ENCODE data around the gene TMEM223. TPM values are rescaled to one million over a fixed set of nuclear protein-coding genes. Genes with fewer than 3 reads are reported as not detected.
A peak's percentile ranks its signal among the peaks of the same experiment; 100 is the strongest.

TMEM223 gene
- total RNA-seq, 2 experiments from 2014 or later = 6.2 to 8.7 TPM

- H3K36me3 ChIP-seq (ENCODE audit: insufficient read depth, low read length) = peaks cover 16% of the 10 kb centered on the region
- TF ChIP-seq CTCF (IDR thresholded peaks at IDR 0.05) = no peak
- H3K4me3 ChIP-seq (ENCODE audit: low read length) = no peak overlapping the region
- intact Hi-C loops (cut with DNase I, micrococcal nuclease) = no loop called here
- POLR2A ChIA-PET = interaction anchor here (3.2 kb wide), 1 partner anchor 16 kb away, joined by 13 read pairs; the partner anchor contains the start of gene POLR2G
- Mint-ChIP-seq H3K36me3 (ENCODE audit: low read depth) (peaks cover 41% of the 10 kb centered on the region), H3K27me3 (no peaks in the 10 kb centered on the region), H3K9me3 (no peaks in the 10 kb centered on the region), H3K27ac (peak overlapping the region; percentile 59), H3K4me1 (ENCODE audit: low read depth) (no peaks in the 10 kb centered on the region), H3K4me3 (peak overlapping the region; percentile 39)
- no peak for DNase-seq
- H3K27ac ChIP-seq (ENCODE audit: low read depth in 1 of 2, low read length in 2 of 2) = no peak overlapping the region
- no peak for ATAC-seq (ENCODE audit: poor library complexity)
- H3K9me3 ChIP-seq (ENCODE audit: control insufficient read depth in 1 of 2, insufficient read depth in 1 of 2, low read length in 2 of 2) = no peaks in the 10 kb centered on the region
- no peaks in the 10 kb centered on the region for H3K27me3 ChIP-seq (ENCODE audit: control insufficient read depth in 1 of 2, insufficient read depth in 2 of 2, low read length in 2 of 2)
- peaks cover 10% of the 10 kb centered on the region for H3K4me1 ChIP-seq (ENCODE audit: insufficient read depth, low read length)
- CTCF ChIA-PET = interaction anchor here (0.8 kb wide), 1 partner anchor 9 kb away, joined by 4 read pairs; no protein-coding TSS in a partner anchor
These were observed 14.4 kb downstream of the TMEM223 start for GRCh38 chr11:62777389-62777788.

- no peaks in the 10 kb centered on the region for H3K27me3 Mint-ChIP-seq
- H3K9me3 Mint-ChIP-seq = no peaks in the 10 kb centered on the region
- DNase-seq (no peak), ATAC-seq (ENCODE audit: poor library complexity) (no peak)
- TF ChIP-seq CTCF (IDR thresholded peaks at IDR 0.05) = no peak
- no peak overlapping the region for H3K27ac Mint-ChIP-seq
- H3K27me3 ChIP-seq (ENCODE audit: control insufficient read depth in 1 of 2, insufficient read depth in 2 of 2, low read length in 2 of 2) = no peaks in the 10 kb centered on the region
- peaks cover 26% of the 10 kb centered on the region for H3K4me1 ChIP-seq (ENCODE audit: insufficient read depth, low read length)
- intact Hi-C loops (cut with DNase I, micrococcal nuclease) = no loop called here
- H3K36me3 Mint-ChIP-seq (ENCODE audit: low read depth) = peaks cover 46% of the 10 kb centered on the region
- H3K27ac ChIP-seq (ENCODE audit: low read depth in 1 of 2, low read length in 2 of 2) = no peak overlapping the region
- H3K4me3 Mint-ChIP-seq = no peak overlapping the region
- H3K36me3 ChIP-seq (ENCODE audit: insufficient read depth, low read length) = peaks cover 15% of the 10 kb centered on the region
- no peak overlapping the region for H3K4me3 ChIP-seq (ENCODE audit: low read length)
- H3K9me3 ChIP-seq (ENCODE audit: control insufficient read depth in 1 of 2, insufficient read depth in 1 of 2, low read length in 2 of 2) = no peaks in the 10 kb centered on the region
- ChIA-PET CTCF (interaction anchor here (8.8 kb wide), 1 partner anchor 11 kb away, joined by 81 read pairs; the partner anchor contains the start of gene TMEM179B), POLR2A (interaction anchor here (1.1 to 3.2 kb wide), 3 partner anchors 11 to 80 kb away, joined by 4 to 13 read pairs (median 5); partner anchors contain the start of gene POLR2G)
- peaks cover 14% of the 10 kb centered on the region for H3K4me1 Mint-ChIP-seq (ENCODE audit: low read depth)
These were observed 16.2 kb downstream of the TMEM223 start for GRCh38 chr11:62775646-62776045.

GRCh38 chr11:62774407-62774806 lies 17.4 kb downstream of the TMEM223 start:
- intact Hi-C loops (cut with DNase I, micrococcal nuclease) = loop anchor here (5.0 kb wide), 2 partner anchors 47 to 108 kb away; partner anchors contain the start of genes HNRNPUL2 (in 1 of the 2), SLC3A2 (in 1 of the 2) and TTC9C (in 1 of the 2)

More at GRCh38 chr11:62774407-62774806, 17.4 kb downstream of the TMEM223 start:
- Histone ChIP-seq H3K27ac (ENCODE audit: low read depth in 1 of 2, low read length in 2 of 2) (no peak overlapping the region), H3K36me3 (ENCODE audit: insufficient read depth, low read length) (peaks cover 15% of the 10 kb centered on the region), H3K4me3 (ENCODE audit: low read length) (no peak overlapping the region), H3K27me3 (ENCODE audit: control insufficient read depth in 1 of 2, insufficient read depth in 2 of 2, low read length in 2 of 2) (no peaks in the 10 kb centered on the region), H3K9me3 (ENCODE audit: control insufficient read depth in 1 of 2, insufficient read depth in 1 of 2, low read length in 2 of 2) (no peaks in the 10 kb centered on the region), H3K4me1 (ENCODE audit: insufficient read depth, low read length) (peaks cover 37% of the 10 kb centered on the region)
- no peak for ATAC-seq (ENCODE audit: poor library complexity)
- peaks cover 51% of the 10 kb centered on the region for H3K36me3 Mint-ChIP-seq (ENCODE audit: low read depth)
- H3K27ac Mint-ChIP-seq = no peak overlapping the region
- DNase-seq = no peak
- CTCF ChIA-PET = interaction anchor here (0.9 to 8.8 kb wide), 2 partner anchors 12 to 107 kb away, joined by 3 to 81 read pairs; partner anchors contain the start of genes SLC3A2 and TMEM179B
- no peak overlapping the region for H3K4me3 Mint-ChIP-seq
- H3K27me3 Mint-ChIP-seq = no peaks in the 10 kb centered on the region
- peaks cover 24% of the 10 kb centered on the region for H3K4me1 Mint-ChIP-seq (ENCODE audit: low read depth)
- no peaks in the 10 kb centered on the region for H3K9me3 Mint-ChIP-seq
- POLR2A ChIA-PET = interaction anchor here (1.1 to 3.2 kb wide), 5 partner anchors 12 to 81 kb away, joined by 3 to 13 read pairs (median 5); partner anchors contain the start of genes HNRNPUL2, POLR2G and ZBTB3
- no peak for TF ChIP-seq CTCF (IDR thresholded peaks at IDR 0.05)
